ENCODE data around the gene IRF9. TPM values are rescaled to one million over a fixed set of nuclear protein-coding genes. Genes with fewer than 3 reads are reported as not detected.

IRF9 gene
- total RNA-seq, 1 experiment from 2014 or later: 15.6 TPM

DNA sequence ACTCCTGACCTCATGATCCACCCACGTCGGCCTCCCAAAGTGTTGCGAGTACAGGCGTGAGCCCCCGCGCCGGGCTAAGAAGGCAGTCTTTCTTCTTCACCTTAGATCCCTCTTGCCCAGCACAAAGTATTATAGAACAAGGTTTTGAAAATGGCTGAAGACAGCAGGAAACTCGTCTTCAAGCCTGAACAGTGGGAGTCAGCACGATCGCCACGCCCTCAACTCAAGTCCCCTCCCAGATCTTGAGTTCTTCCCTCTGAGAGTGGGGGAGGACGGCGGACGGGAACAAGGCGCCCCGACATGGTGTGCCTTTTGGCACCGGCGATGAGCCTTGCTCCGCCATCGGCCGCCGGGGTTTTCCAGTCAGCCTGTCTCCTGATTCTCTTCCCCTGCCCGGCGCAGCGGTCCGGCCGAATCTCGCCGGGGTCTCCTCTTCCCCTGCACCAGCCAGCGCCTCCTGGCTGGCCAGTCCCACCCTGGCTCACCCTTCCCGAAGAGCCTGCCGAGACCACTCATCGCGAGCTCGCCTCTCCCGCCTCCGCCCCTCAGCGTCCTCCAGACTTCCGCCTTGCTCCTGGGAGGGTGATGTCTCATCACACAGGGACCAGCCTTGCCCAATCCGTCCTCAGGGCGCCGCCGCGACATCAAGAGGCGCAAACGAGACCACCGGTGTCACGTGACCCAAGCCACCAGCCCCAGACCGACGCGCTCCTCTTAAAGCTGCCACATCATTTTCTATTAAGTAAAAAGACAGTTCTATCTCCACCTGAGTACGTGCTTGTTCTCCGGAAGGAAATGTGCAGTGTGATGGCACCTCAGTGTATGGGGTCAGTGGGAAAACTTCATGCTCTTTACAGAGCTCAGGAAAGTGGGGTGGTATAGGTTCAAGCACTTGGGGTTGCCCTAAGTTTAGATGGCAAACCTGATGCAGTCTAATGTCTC lies 52.1 kb downstream of the IRF9 start, which contains the start of gene CHMP4A:
TSS of gene CHMP4A (minus strand) at position 565 of the 942 bp plus-strand sequence. CDS start at position 516, 49 bp downstream.
- ATAC-seq: peak; percentile 88
- Mint-ChIP-seq H3K36me3 (peaks cover 31% of the 10 kb centered on the region), H3K9me3 (no peaks in the 10 kb centered on the region), H3K27ac (peak within 1 kb of the TSS; percentile 99), H3K27me3 (ENCODE audit: low read depth) (no peaks in the 10 kb centered on the region; the same call in 1 of the 2 replicates), H3K4me1 (peaks cover 23% of the 10 kb centered on the region), H3K4me3 (peak within 1 kb of the TSS; percentile 96)
- POLR2A ChIA-PET: interaction anchor here (0.6 to 2.1 kb wide), 16 partner anchors 8 to 580 kb away, joined by 3 to 21 read pairs (median 4); partner anchors contain the start of genes DCAF11, EMC9, IPO4 and IRF9
- DNase-seq (ENCODE audit: low spot score): peak; percentile 97
- CTCF ChIA-PET: interaction anchor here (0.6 to 2.7 kb wide), 17 partner anchors 9 to 1011 kb away, joined by 3 to 15 read pairs (median 5); partner anchors contain the start of genes CIDEB, DCAF11, DHRS1 and IPO4
- TF ChIP-seq GABPB1 (CRISPR knock-in tag; IDR thresholded peaks at IDR 0.05): peak; percentile 94
- no peak for TF ChIP-seq ELF4 (CRISPR knock-in tag; IDR thresholded peaks at IDR 0.05; ENCODE audit: low read depth)
- TF ChIP-seq NFATC4 (CRISPR knock-in tag; IDR thresholded peaks at IDR 0.05): 0 out of 2 replicates have a peak, but pooled peaks have one; percentile 66
- TF ChIP-seq ZNF232 (CRISPR knock-in tag; IDR thresholded peaks at IDR 0.05): peak; percentile 73
- no peak for TF ChIP-seq SMAD4 (CRISPR knock-in tag; IDR thresholded peaks at IDR 0.05)
- no peak for TF ChIP-seq PRRX2 (CRISPR knock-in tag; IDR thresholded peaks at IDR 0.05)
- TF ChIP-seq, protein P1, sequence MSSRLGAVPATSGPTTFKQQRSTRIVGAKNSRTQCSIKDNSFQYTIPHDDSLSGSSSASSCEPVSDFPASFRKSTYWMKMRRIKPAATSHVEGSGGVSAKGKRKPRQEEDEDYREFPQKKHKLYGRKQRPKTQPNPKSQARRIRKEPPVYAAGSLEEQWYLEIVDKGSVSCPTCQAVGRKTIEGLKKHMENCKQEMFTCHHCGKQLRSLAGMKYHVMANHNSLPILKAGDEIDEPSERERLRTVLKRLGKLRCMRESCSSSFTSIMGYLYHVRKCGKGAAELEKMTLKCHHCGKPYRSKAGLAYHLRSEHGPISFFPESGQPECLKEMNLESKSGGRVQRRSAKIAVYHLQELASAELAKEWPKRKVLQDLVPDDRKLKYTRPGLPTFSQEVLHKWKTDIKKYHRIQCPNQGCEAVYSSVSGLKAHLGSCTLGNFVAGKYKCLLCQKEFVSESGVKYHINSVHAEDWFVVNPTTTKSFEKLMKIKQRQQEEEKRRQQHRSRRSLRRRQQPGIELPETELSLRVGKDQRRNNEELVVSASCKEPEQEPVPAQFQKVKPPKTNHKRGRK (CRISPR knock-in tag; IDR thresholded peaks at IDR 0.05; ENCODE audit: borderline replicate concordance): no peak
- 0 out of 2 replicates have a peak, but pooled peaks have one; percentile 45 for TF ChIP-seq RELA (CRISPR knock-in tag; IDR thresholded peaks at IDR 0.05; ENCODE audit: borderline replicate concordance)
- TF ChIP-seq ZNF219 (CRISPR knock-in tag; IDR thresholded peaks at IDR 0.05; ENCODE audit: borderline replicate concordance): no peak
- TF ChIP-seq ZNF121 (CRISPR knock-in tag; IDR thresholded peaks at IDR 0.05): no peak
- TF ChIP-seq, protein P2, sequence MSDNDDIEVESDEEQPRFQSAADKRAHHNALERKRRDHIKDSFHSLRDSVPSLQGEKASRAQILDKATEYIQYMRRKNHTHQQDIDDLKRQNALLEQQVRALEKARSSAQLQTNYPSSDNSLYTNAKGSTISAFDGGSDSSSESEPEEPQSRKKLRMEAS (CRISPR knock-in tag; IDR thresholded peaks at IDR 0.05): peak; percentile 91
- TF ChIP-seq, protein P3, sequence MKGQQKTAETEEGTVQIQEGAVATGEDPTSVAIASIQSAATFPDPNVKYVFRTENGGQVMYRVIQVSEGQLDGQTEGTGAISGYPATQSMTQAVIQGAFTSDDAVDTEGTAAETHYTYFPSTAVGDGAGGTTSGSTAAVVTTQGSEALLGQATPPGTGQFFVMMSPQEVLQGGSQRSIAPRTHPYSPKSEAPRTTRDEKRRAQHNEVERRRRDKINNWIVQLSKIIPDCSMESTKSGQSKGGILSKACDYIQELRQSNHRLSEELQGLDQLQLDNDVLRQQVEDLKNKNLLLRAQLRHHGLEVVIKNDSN (CRISPR knock-in tag; IDR thresholded peaks at IDR 0.05): peak; percentile 99
- TF ChIP-seq ZBTB21 (CRISPR knock-in tag; IDR thresholded peaks at IDR 0.05; ENCODE audit: borderline replicate concordance): 0 out of 2 replicates have a peak, but pooled peaks have one; percentile 33
- TF ChIP-seq FOXK1 (CRISPR knock-in tag; IDR thresholded peaks at IDR 0.05): peak; percentile 96
- 0 out of 2 replicates have a peak, but pooled peaks have one; percentile 59 for TF ChIP-seq CBFB (CRISPR knock-in tag; IDR thresholded peaks at IDR 0.05; ENCODE audit: low read depth)
- TF ChIP-seq CREM (CRISPR knock-in tag; IDR thresholded peaks at IDR 0.05): peak; percentile 97
- no peak for TF ChIP-seq TP53 (CRISPR knock-in tag; IDR thresholded peaks at IDR 0.05)
- TF ChIP-seq, protein P4, sequence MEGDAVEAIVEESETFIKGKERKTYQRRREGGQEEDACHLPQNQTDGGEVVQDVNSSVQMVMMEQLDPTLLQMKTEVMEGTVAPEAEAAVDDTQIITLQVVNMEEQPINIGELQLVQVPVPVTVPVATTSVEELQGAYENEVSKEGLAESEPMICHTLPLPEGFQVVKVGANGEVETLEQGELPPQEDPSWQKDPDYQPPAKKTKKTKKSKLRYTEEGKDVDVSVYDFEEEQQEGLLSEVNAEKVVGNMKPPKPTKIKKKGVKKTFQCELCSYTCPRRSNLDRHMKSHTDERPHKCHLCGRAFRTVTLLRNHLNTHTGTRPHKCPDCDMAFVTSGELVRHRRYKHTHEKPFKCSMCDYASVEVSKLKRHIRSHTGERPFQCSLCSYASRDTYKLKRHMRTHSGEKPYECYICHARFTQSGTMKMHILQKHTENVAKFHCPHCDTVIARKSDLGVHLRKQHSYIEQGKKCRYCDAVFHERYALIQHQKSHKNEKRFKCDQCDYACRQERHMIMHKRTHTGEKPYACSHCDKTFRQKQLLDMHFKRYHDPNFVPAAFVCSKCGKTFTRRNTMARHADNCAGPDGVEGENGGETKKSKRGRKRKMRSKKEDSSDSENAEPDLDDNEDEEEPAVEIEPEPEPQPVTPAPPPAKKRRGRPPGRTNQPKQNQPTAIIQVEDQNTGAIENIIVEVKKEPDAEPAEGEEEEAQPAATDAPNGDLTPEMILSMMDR (IDR thresholded peaks at IDR 0.05): no peak
- TF ChIP-seq CREB1 (CRISPR knock-in tag; IDR thresholded peaks at IDR 0.05): peak; percentile 94
- TF ChIP-seq SMAD3 (CRISPR knock-in tag; IDR thresholded peaks at IDR 0.05; ENCODE audit: borderline replicate concordance): no peak
- TF ChIP-seq, protein P5, sequence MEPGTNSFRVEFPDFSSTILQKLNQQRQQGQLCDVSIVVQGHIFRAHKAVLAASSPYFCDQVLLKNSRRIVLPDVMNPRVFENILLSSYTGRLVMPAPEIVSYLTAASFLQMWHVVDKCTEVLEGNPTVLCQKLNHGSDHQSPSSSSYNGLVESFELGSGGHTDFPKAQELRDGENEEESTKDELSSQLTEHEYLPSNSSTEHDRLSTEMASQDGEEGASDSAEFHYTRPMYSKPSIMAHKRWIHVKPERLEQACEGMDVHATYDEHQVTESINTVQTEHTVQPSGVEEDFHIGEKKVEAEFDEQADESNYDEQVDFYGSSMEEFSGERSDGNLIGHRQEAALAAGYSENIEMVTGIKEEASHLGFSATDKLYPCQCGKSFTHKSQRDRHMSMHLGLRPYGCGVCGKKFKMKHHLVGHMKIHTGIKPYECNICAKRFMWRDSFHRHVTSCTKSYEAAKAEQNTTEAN (CRISPR knock-in tag; IDR thresholded peaks at IDR 0.05): peak; percentile 46; the same call in 1 of the 2 replicates
- peak; percentile 83; the same call in 1 of the 2 replicates for TF ChIP-seq ESRRA (CRISPR knock-in tag; IDR thresholded peaks at IDR 0.05; ENCODE audit: borderline replicate concordance)
- TF ChIP-seq NR1H2 (CRISPR knock-in tag; IDR thresholded peaks at IDR 0.05): no peak
- TF ChIP-seq, protein P6, sequence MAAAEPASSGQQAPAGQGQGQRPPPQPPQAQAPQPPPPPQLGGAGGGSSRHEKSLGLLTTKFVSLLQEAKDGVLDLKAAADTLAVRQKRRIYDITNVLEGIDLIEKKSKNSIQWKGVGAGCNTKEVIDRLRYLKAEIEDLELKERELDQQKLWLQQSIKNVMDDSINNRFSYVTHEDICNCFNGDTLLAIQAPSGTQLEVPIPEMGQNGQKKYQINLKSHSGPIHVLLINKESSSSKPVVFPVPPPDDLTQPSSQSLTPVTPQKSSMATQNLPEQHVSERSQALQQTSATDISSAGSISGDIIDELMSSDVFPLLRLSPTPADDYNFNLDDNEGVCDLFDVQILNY (CRISPR knock-in tag; IDR thresholded peaks at IDR 0.05): peak; percentile 52; the same call in 1 of the 2 replicates
- peak; percentile 51; the same call in 1 of the 2 replicates for TF ChIP-seq NFE2L1 (CRISPR knock-in tag; IDR thresholded peaks at IDR 0.05)
- TF ChIP-seq, protein P7, sequence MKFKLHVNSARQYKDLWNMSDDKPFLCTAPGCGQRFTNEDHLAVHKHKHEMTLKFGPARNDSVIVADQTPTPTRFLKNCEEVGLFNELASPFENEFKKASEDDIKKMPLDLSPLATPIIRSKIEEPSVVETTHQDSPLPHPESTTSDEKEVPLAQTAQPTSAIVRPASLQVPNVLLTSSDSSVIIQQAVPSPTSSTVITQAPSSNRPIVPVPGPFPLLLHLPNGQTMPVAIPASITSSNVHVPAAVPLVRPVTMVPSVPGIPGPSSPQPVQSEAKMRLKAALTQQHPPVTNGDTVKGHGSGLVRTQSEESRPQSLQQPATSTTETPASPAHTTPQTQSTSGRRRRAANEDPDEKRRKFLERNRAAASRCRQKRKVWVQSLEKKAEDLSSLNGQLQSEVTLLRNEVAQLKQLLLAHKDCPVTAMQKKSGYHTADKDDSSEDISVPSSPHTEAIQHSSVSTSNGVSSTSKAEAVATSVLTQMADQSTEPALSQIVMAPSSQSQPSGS (CRISPR knock-in tag; IDR thresholded peaks at IDR 0.05; ENCODE audit: borderline replicate concordance, low read depth): no peak
- TF ChIP-seq ZNF416 (CRISPR knock-in tag; IDR thresholded peaks at IDR 0.05): peak; percentile 94; the same call in 1 of the 2 replicates
- TF ChIP-seq GTF2I (CRISPR knock-in tag; conservative IDR thresholded peaks at IDR 0.05): no peak

Data from WTC11 (cell line).